Urothelium cell line (cell line): ENCODE measurements around the gene UNK.
"Not testable (repeated sequence)": the region's sequence is repeated elsewhere in the genome, so short reads cannot be mapped to it uniquely, and the experiment has no call there.

Experiments
- DNase-seq: peaks from one replicate; pipeline ENCODE4 v3.0.0; 2011; ENCODE audit warnings: low spot score, mixed read lengths
- FAIRE-seq: peaks from 2 replicates; lab custom pipeline; 2011; peaks lifted over from hg19 to GRCh38; lab: Jason Lieb, UNC

Gene UNK

GRCh38 chr17:75771334-75772281, 13.0 kb upstream of the UNK start:
- DNase-seq, result no peak
- FAIRE-seq, result no peak

- no peak for DNase-seq
- FAIRE-seq, result no peak
Measured at GRCh38 chr17:75773121-75773807, 11.3 kb upstream of the UNK start.

GRCh38 chr17:75773808-75774470, 10.7 kb upstream of the UNK start:
- FAIRE-seq (no peak), DNase-seq (peak; percentile 4)

DNA sequence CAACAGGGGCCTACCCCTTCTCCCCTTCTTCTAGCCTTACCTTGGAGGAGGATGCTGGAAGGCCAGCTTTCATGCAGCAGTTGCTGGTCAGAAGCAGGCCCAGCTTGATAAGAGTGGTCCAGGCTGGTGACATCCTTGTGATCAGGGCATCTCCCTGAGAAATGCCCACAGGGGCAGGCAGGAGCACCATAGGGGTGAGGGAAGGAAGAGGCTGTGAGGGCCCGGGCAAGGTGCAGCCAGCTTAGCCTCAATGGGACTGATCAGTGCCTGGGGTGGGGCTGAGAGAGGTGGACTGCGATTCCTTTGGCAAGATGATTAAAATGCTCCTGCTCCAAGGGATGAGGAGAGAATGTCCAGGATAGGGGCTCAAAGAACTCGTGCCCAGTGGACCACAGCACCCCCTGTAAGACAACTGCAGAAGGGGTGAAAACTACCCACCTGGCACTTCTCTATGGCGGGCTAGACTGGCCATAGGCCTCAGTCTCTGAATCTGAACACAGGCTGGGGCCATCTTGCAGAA, 10.1 kb upstream of the UNK start:
- DNase-seq, result no peak
- FAIRE-seq, result no peak

DNA sequence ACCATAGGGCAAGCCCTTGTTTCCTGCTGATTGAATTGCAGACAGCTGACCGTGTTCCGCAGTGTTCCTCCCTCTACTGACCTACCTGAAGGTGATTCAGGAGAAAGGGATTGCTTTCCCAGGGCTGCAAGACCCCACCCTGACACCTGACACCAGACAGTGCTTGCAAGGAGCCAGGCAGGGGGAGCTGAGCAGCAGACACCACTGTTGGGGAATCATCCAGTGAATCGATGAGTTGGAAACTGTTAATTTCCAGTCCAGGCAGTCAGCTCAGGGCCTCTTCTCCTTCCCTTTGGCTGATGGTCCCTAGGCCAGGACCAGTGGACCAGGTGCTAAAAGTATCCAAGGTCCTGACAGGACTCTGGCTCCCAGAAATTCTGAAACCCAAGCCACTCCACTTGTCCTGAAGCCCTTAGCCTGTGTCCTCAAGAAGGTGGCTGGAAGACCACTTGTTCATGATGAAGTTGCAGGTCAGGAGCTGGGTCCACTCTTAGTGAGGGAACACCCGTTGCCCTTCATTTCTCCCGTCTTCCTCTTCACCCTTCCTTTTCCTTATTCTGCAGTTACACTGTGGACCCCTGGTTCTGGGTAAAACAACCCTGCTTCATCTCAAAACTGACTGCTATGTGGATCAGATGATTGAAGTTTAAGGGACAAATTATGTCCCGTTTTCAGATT, 9.5 kb upstream of the UNK start:
- no peak for FAIRE-seq

GRCh38 chr17:75776386-75777295, 8.0 kb upstream of the UNK start:
- no peak for DNase-seq
- no peak for FAIRE-seq

More for the DNA sequence above, 9.5 kb upstream of the UNK start:
- no peak for DNase-seq

GRCh38 chr17:75777296-75777922, 7.2 kb upstream of the UNK start:
- DNase-seq (no peak), FAIRE-seq (no peak)

GRCh38 chr17:75778066-75778860, 6.3 kb upstream of the UNK start:
- FAIRE-seq, result not testable (repeated sequence)

GRCh38 chr17:75778861-75779249, 5.8 kb upstream of the UNK start:
- FAIRE-seq (no peak), DNase-seq (no peak)

More at GRCh38 chr17:75778066-75778860, 6.3 kb upstream of the UNK start:
- not testable (repeated sequence) for DNase-seq

GRCh38 chr17:75779250-75779986, 5.2 kb upstream of the UNK start:
- DNase-seq, result peak; percentile 99
- peak; percentile 76 for FAIRE-seq

DNA sequence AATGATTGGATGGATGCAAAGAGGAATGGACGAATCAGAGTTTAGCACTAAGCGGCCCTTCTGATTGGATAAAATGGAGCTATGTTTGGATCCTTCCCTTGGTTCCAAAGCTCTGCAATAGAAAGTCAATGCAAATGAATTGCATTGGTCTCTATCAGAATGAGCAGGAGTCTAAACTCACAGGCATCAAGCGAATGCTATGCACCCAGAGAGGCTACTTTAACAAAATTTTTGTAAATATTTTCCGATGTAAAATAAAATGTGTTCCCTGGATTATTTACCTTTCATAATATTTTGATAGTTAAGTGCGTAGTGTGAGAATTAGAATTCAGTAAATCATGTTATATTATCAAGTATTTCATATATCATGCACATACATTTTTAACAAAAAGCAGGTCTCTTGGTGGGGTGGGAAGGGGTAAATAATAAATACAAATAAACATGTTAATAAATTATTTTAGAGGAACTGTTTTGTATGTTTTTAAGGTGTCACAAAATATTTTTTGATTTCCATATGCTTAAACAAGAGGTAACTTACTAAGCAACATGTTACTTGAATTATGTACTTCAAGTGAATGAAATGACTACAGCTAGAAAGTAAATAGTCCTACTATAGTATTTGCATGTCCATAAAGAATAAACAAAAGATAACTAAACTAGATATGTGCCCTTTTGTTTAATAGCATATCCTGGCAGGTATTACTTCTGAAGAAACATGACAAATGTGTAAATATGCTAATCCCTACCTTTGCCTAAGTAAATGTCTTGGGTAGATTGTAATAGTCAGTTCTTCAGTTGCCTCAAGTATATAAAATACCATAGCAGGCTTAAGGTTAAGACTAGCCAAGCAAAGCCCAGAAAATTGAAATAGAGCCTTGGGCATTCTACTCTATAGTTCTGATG, 4.4 kb upstream of the UNK start:
- FAIRE-seq, result no peak
- no peak for DNase-seq

DNA sequence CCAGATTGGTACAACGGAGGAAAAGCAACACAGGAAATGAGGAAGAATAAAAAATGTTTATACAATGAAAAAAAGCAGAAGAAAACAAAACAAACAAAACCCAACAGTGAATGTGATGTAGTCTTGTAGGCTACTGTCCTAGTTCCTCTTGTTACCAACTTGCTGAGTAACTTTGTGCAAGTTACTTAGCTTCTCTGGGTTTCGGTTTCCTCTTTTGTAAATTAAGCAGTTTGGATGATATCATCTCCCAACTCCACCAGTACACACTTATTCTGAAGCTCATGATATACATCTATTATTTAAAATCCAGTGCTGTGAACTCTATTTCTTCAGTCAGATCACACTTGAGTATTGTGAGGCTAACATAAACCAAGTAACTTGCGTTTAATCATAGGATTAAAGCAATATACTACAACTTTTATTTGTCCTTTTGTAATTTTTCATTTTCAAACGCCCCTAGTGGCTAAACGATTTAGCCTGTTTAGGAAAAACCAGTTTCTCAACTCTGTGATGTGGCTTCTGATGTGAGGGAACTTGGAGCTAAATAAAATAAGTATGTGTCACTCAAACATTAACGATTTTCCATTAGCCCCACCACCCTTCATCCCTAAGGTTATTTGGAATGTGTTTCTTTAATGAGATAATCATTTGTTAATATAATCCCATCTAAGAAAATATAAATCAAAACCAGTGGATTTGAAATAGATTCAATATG, 1.4 kb upstream of the UNK start:
- no peak for DNase-seq
- FAIRE-seq, result no peak

DNA sequence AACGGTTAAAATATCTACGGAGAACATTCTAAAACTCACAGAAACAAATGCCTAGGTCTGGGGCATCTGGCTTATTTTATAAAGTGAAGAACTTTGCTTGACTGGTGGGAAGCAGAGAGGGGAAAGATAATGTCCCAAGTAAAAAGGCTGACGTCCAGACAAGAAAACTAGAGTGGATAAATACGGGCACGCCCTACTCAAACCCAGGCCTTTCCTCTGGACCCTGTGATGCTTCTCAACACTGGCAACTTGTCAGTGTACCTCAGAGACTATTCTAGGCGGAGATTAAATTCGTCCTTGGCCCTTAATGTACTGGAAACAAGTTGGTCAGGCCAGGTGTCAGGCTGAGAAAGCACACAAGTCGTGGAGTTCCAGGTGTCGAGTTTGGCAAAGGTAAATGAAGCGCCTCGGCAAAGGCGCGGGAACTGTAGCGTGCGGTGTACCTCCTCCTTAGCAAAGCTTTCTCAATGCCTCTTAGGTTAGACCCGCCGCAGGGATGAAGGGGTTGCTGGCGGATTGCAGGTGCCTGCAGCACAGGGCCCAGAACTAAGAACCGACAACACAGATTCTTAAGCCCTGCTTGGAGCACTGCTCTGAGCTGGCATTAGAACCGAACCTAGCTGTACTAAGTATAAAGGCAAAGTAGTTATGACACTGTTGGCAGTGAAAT, 668 bp upstream of the UNK start:
- DNase-seq (no peak), FAIRE-seq (no peak)

DNA sequence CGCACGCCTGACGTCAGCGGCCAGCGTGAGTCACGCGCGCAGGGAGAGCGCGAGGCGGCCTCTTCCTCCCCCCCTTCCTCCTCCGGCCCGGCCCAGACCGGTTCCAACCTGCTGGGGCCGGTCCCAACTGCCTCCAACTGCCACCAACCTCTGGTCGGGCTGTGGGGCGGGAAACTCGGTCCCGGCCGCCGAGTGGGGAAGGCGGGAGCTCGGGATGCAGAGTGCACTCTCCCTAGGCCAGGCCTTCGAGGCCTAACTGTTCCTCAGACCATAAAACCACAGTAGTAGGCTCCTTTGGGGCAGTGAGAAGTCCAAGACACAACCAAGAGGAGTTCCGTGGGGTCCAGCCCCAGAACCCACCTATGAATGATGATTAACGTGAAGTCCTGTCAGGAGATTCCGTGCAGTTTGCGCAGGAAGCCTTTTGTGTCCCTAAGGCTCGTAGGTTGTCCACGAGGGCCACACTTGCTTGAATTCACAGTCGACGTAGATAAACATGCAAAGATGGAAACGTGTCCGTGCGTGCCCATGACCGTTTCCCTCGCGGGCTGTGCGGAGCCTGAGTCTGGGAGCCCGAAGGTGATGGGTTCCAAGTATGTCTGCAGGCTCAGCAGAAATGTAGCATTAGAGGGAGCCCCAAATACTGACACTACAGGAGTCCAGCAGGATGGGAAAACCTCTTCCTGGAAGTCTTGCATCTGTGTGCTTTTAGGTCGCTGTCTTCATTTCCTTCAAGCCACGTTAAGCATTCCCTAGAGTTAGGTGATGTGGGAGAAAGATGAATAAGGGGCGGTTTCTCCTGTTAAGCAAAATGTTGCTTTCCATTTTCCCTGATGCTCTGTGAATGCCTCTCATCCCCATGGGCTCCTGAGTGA, 647 bp downstream of the UNK start:
- DNase-seq (peak; percentile 93), FAIRE-seq (peak; percentile 44)
